Activated T-helper 1 cell treated with Interleukin-2 at 50 U/mL for 16 hours (primary cell): Measurements from ENCODE around the gene NDUFS6.
"Not testable (repeated sequence)": the region's sequence is repeated elsewhere in the genome, so short reads cannot be mapped to it uniquely, and the experiment has no call there.

Experiments used
- DNase-seq: peaks from one replicate; pipeline ENCODE4 v3.0.0-alpha.2; 2020; ENCODE audit warnings: low read depth

The NDUFS6 gene

DNA sequence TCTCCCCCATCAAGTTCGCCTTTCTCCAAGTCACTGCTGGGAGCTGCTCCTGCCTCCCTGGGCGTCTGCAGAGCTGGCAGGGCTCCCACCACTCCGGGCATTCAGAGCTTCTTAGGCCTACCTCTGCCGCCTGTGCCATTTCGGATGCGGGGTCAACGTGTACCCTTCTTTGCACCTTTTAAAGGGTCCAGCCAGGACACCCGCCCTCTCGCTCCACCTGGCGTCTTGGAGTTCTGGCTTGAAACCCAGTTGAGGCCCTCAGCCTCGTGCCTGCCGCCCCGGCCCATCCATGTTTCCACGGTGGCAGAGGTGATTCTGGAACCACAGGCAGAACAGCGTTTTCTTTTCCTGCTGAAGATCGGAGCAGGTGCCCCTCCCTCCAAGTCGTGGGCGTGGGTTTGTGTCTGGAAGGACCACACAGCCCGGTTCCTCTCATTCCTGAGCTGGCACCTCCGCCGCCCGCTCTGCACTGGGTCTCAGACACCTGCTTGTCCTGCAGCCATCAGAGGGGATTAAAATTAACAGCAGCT lies 32.9 kb downstream of the NDUFS6 start:
- DNase-seq: no peak

DNA sequence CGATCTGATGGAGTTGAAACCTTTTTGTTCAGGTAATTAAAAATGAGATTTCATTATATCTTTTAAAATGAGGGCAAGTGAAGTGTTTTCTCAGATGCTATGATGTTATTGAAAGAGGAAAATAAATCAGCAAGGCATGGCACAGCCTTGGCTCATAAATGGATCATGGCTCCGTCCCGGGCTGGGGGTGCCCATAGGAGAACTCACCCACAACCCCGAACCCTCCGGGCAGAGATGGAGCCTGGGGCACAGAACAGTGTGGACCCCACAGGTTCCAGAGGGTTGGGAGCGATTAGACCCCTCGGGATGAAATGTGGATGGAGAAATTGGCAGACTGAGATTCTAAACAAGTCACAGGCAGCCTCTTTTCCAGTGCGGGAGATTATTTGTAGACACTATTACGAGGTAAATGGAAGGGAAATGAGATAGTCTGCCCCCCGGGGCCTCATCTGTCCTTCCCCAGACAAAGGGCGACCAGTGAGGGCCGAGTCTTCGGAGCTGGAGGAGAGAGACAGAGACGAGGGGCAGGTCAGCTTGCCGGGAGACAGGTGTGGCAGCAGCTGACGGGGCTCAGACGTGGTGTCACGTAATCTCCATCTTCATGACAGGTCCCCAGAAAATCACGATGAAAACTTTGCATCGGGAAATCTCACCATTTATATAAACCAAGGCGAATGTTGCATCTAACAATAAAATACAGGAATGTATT lies 33.7 kb downstream of the NDUFS6 start:
- no peak for DNase-seq

DNA sequence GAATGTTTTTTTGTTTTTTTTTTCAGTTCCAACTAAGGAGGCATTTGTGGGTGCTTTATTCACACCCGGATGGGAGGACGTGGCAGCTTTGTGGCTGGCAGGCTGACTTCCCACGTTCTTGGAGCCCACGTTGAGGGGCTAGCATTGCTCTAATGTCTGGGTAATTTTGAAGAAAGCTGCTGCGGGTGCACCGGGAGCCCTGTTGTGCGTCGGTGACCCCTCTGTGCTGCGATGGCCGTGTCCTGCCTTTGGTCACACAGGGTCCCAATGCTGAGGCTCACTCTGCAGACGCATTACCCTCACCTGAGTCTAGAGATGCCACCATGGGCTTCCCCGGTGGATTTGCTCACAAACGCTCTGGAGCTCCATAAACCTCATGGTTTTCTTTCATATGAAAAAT lies 34.2 kb downstream of the NDUFS6 start:
- no peak for DNase-seq

DNA sequence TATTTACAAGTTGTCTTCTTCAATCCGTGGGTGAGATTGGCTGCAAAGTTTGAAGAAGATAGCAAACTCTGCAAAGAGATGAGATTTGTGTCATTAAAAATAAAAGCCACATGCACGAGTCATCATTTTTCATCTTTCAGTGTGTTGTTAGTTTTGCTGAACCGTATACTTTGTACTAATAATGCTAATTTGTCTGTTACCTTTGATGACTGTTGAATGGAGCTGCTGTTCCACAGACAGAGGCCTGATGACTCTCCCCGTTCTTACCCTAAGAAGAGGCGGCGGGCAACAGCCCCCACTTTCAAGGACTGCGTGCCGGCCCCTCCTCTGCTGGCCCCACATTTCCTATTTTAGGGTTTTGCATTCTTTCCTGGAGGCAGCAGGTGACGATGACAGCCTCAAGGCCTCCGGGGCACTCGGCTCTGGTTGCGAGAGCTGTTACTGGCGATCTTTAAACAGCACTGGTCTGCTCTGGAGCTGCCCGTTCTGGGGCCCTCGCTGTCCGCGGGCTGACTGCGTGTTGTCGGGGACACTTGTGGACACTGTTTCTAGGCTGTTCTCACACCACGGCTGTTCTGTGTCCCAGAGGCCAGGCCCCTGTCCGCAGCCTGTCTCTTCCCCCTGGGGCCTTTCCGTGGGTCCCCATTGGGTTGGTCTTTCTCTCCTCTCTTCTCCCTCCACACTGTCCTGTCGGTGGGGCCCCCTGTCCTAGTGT lies 35.1 kb downstream of the NDUFS6 start:
- DNase-seq: no peak

DNA sequence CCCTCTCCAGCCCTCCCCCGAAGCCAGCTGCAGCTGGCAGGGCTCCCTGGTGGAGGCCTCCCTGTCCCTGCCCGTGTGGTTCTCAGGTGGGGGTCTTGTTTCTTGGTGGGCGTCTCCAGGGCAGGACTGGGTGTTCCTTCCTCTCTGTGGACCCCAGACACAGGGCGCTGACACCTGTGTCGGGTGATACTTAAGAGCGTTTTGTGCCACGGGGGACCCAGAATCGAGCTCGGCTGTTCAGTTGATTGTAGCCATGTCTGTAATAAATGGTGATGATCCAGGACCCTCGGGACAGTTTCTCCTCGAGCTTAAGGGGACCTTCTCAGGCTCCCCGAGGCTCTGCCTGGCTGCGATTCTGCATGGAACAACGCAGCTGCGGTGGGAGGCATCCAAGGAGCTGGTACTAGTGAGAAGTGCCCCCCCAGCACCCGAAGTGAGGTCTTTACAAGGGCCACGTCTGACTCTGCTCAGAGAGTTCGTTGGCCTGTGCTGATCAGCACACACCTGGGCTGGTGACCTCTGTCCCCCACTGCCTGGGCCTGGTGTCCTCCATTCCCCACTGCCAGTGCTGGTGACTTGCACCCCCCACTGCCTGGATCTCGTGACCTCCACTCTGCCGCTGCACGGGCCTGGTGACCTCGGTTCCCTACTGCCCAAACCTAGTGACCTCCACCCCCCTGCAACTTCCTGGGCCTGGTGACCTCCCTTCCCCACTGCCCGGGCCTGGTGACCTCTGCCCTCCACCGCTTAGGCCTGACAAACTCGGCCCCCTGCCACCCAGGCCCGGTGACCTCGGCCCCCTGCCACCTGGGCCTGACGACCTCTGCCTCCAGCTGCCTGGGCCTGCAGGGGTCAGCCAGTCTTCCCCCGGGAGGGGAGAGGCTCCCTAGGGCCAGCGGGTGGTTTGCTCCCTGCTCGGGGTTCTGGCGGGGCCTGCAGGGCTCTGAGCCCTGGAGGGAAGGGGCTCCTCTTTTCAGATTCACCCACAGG lies 36.0 kb downstream of the NDUFS6 start:
- DNase-seq: no peak

DNA sequence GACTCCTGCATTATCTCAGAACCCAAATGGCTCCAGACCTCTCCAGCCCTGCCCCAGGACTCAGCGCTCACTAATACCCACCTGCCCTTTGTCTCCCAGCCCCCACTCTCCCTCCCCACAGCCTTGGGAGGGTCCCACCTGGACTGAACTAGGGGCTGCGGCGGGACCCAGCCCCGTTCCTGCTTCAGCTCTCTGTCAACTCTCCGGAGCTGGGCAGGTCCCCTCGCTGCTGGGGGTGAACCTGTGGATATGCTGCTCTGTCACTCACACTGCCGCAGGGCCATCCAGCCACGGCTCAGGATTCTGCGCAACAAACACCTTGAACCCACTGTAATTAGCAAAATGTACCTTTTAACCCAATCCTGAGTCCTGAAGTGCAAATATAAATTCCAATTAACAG lies 36.8 kb downstream of the NDUFS6 start:
- DNase-seq: no peak

DNA sequence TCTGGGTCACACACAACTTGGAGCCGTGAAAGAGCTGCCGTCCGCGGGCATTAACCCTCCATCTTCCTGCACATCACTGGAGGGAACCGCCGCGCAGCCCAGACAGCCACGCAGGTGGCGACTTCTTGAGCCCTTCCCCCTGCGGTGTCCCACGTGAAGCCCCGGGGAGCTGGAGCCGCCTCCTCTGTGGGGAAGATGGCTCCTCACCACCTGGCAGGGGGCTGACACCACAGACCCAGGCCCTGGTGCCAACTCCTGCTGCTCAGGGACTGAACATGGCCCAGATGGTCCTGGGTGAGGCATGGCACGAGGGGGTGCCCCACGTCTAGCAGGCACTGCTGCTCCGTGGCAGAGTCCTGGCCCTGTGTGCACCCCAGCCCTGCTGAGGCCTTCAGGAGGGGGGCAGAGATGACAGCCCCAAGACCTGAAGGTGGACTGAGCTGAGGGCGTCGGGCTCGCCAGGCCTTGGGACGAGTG lies 38.9 kb downstream of the NDUFS6 start:
- DNase-seq: no peak

DNA sequence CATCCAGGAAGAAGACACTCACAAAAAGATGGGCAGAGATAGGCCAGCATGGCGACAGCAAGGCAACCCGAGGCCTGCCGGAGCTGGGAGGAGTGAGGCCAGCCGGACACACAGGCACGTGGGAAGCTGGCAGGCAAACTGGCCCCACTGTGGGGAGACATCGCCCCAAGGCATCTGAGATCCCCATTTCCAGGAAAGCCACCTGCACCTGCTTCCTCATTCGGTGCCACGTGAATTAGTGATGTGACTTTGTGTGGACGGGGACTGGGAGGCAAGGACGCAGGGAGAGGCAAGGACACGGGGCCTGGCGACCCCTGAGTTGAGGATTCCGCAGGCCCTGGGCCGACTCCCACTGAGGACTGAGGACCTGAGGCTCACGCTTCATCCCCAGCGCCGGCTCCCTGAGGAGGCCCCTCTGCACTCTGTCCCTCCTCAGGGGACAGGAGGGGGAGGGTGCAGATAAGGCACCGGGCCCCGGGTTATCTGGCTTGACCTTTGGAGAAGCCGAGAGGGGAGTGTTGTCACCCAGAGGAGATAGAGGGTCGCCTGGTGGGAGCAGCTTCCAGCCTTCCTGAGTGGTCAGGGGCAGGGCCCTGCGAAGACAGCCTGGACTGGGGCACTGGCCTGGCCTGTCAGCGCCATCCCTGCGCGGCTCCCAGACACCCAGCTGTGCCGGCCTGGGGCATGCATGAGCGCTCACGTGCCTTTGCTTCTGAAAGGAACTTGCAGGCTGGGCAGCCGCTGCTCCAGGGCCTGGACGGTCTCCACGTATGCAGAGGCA lies 39.7 kb downstream of the NDUFS6 start:
- DNase-seq: no peak

DNA sequence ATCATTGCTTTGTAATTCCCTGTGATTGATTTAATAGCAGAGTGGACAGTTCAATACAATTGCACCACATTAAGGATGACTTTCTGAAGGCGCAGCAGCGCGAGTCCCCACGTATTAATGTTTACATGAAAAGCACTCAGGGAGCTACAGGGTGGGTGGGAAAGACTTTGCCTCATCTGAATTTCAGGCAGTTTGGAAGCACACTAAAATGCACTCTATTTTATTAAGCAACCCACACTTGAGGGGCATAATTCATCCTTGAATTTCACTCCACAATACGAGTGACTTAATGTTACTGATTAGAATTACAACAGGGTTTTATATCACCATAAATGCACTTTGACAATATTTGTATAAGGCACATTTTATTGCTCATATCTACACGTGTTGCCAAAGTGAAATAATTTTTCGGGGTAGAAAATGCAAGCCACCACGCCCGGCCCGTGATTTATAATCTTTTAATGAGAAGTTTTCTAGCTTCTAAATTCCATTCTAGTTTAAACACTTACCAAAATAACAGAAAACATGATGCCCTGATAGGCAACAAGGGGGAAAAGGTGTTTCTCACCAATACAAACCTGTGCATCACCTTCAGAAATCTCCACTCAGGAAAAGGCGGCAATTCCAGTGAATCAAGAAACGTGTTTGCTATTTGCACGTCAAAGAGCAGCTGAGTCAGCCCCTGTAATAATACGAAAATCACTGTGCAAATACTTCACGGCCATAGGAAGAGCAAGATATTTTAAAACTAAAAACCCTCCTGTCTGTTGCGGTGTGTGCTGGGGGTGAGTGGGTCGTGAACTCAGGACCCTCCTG lies 41.0 kb downstream of the NDUFS6 start:
- DNase-seq: no peak

DNA sequence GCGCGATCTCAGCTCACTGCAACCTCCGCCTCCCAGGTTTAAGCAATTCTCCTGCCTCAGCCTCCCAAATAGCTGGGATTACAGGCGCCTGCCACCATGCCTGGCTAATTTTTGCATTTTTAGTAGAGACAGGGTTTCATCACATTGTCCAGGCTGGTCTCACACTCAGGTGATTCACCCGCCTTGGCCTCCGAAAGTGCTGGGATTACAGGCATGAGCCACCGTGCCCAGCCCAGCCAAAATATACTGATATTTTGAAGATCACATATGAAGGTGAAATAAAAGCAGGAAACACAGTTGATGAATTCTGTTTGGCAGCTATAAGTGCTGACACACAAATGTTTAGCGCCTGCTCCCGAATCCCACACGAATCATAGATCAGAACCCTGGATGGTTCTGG lies 42.6 kb downstream of the NDUFS6 start:
- not testable (repeated sequence) for DNase-seq

DNA sequence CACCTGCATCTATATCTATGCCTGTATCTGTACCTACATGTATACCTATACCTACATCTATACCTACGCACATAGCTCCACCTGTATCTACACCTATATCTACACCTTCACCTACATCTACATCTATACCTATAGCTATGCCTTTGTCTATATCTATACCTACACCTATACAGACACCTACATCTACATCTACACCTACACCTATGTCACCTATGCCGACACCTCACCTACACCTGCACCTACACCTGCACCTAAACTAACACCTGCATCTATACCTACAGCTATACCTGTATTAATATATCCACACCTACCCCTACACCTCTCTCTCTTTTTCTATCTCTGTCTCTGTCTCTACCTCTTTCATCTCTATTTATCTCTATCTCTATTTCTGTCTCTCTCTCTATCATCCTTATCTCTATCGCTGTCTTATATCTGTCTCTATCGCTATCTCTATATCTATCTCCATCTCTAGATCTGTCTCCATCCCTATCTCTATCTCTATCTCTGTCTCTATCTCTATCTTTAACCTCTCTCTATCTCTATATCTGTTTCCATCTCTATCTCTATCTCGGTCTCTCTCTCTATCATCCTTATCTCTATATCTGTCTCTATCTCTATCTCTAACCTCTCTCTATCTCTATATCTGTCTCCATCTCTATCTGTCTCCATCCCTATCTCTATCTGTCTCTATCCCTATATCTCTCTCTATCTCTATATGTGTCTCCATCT lies 43.7 kb downstream of the NDUFS6 start:
- no peak for DNase-seq

DNA sequence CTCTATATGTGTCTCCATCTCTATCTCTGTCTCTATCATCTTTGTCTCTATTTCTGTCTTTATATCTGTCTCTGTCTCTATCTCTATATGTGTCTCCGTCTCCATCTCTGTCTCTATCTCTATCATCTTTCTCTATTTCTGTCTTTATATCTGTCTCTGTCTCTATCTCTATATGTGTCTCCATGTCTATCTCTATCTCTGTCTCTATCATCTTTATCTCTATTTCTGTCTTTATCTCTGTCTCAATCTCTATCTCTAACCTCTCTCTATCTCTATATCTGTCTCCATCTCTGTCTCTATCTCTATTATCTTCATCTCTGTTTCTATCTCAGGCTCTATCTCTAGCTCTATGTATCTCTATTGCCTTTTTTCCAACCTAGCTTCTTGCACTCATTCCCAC lies 44.5 kb downstream of the NDUFS6 start:
- DNase-seq: no peak

DNA sequence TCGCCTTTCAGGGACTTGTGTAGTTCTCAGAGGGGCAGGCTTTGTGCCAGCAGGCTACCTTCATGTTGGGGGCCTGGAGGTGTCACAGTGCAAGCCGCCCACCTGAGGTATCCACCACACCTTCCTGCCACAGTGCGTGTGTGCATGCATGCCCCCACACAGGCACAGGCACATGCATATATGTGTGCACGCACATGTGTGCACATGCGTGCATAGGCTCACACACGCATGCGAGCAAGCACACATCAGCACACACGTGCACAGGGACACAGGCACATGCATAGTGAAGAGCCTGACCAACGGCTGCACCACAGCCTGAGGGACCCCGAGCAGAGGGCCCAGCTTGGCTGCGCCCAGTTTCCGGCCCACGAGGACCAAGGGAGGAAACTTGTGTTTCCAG lies 45.4 kb downstream of the NDUFS6 start:
- no peak for DNase-seq

DNA sequence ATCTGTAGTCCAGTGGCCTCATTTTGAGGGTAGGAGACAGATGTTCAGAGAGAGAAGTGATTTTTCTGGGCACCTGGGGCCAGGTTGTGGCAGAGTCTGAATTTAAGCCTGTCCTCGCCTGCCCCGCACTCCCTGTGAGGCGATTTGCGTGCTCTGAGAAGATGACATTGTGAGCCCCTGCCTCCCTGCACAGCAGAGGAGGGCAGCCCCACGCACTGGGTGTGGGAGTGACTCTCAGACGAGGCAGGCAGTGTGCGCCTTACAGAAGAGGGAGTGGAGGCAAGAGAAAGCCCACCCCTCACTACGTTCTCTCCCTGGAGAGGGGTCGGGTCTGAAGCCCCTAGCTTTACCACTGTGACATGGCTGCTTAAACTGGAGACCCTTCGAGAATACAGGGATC lies 45.8 kb downstream of the NDUFS6 start:
- DNase-seq: no peak

DNA sequence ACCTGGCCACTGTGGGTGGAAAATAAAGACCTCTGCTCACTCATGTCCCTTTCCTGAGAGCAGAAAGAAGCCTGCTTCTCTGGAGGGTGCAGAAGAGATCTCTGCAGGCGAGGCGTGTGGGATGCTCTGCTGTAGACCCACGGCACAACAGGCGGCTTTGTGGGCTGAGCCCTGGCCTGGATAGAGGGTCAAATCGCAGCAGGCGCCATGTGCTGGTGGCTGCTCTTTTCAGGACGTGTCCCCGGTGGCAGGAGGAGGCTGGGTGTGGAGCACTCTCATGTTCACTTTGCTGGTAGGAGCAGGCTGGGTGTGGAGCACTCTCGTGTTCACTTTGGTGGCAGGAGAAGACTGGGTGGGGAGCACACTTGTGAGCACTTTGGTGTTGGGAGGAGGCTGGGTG lies 46.4 kb downstream of the NDUFS6 start:
- no peak for DNase-seq

DNA sequence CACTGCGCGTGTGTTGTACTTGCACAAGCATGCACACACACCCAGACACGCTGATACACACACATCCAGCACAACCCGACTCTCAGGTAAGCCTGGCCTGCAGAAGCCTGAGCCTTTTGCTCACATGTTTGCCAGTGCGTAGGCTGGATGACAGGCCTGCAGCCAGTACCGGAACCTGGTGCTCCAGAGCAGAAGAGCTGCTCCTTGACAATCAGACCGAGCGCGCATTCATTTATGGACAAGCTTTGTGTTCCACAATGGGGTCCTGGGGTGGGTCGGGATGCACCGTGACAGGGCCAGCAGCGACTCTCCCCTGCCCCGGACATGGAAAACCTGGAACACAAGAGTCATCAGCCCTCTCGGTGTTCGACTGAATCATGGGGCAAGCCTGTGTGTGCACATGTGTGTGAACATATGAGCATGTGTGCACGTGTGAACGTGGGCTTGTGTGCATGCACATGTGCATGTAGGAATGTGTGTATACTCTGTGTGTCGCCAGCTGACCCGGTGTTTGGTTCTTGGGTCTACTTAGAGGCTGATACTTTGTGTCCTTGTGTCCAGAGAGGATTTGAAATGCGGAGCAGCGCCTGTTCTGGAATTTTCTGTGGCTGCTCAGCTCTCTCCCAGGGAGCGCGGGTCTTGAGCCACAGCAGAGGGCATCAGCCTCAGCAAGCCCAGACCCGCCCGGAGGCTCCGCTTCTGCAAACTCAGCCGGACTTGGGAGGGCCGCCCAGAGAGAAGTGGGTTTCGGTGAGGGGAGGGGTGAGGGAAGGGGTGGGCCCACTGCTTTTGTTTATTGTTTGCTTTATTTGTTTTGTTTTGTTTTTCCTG lies 49.3 kb downstream of the NDUFS6 start:
- no peak for DNase-seq

DNA sequence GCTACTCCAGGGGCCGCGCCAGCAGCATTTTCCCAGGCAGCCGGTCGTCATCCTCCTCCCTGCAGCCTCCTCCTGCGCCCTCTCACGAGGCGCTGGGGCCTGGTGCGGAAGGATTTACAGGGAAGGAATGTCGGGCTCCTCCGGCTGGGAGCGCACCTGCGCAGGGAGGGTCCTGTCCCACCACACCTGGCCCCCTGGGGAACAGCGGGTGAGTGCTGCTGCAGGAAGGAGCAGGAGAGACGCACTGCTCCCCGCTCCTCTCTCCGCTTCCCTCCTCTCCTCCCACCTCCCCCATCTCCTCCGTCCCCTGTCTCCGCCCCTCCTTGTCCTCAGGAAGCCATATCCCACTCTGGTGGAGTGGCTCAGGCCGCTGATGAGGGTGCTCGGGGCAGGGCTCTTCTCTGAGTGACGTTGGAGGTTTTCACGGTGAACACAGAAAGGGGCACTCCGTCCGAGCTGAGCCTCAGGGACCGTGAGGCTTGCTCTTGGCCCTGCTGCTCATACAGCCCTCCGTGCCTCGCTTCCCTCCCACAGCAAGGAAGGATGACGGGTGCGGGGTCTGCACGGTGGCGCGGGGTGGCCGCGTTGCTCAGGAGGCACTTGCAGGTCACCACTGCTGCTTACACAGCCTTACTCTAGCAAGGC lies 50.2 kb downstream of the NDUFS6 start:
- no peak for DNase-seq

DNA sequence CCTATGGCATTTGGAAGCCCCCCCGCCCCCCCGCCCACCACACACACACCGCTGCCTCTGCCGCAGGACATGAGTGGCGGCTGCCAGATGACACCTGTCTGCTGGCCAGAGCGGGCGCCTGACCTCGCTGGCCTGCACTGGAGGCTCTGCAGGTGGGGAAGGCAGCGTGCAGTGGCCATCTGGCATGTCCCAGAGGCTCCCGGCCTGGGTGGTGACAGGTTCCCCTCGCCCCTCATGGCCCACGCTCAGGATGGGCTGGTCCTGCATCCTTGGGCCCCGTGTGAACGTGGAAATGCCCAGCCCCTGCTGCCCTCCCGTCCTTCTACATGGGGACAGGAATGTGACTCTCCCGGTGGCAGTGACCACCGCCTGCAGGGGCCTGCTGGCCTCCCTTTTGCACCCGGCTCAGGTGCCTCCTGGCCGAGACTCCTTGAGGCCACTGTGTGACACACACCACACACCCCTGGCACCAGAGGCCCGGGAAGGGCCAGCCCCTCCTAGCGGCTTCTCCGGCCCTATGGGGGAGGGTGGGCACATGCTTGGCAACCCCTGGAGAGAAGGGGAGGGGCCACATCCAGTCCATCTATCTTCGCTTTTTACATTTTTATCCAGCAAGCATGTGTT lies 51.2 kb downstream of the NDUFS6 start:
- no peak for DNase-seq
